HG03095 (cell line): ENCODE data around the gene UNCX.
"Not testable (repeated sequence)": the region's sequence is repeated elsewhere in the genome, so short reads cannot be mapped to it uniquely, and the experiment has no call there.

ENCODE experiments used
- ATAC-seq: cut with Tn5 transposase; IDR thresholded peaks from one replicate; pipeline ENCODE4 v1.9.1; 2021; ENCODE audit warnings: moderate library complexity; ENCODE audit not compliant: unreplicated experiment

The UNCX gene

DNA sequence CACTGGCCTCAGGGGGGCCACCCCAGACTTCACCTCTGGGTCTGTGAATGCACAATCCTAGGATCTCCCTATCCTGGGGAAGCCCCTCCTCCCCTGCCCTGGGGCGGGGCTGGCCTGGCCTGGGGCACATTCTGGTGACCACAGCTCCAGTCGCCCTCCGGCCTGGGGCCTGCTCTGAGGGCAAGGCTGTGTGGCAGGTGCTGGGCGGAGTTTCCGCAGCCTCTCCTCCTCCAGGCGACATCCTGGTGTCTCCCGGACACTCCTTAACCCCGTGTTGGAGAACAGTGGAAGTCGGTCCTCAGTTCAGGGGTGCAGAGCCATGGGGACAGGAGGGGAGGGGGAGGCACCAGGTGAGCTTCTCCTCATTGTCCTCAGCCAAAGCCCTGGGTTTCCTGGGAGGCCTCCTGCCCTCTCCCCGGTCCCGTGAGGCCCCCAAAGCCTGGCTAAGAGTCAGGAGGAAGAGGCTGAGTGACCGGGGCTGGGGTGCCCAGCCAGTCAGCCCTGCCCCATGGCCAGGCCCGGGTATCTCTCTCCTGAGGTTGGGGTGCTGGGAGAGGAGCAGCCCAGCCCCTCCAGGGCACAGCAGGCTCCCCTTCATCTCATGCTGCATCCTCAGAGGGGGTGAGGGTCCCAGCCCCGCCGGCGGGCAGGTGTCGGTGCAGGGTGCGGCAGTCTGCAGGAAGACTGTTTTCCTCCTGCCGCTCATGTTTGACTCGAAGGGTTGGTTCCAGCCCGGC lies 22.6 kb downstream of the UNCX start:
- ATAC-seq: no peak

- ATAC-seq: no peak
Observed at GRCh38 chr7:1255817-1256340, 23.2 kb downstream of the UNCX start.

DNA sequence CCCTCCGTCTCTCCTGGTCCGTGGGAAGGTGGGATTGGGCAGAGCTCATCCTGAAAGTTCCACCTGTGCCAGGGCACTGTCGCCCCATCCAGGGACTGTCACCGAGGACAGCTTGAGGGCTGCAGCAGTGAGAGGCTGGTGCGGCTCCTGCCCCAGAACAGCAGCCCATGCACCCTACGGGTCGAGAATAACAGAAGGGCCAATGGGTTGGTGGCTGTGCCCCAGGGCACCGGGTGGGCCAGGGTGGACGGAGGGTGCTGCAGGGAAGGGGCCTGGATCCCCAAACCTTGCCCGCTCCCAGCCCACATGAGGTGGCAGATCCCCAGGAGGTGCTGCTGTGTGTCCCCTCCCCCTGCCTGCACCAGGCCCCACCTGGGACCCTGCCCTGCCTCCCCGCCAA lies 23.9 kb downstream of the UNCX start:
- no peak for ATAC-seq

GRCh38 chr7:1257221-1257620 lies 24.5 kb downstream of the UNCX start:
- no peak for ATAC-seq

DNA sequence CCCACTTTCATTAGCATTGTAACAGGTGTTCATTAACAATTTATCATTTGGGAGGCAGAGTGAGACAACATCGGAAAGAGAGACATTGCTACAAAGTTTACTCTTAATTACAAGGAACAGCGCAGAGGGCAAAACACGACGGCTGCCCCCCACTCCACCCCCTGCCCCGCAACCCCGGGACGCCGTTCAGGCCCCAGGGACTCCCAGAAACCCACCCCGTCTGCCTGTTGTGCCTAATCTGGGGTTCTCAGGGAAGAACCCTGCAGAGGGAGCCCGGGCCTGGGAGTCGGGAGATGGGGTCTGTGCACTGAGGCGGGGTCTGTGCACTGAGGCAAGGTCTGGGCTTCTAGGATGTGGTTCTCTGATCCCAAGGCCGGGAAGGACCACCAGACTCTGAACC lies 25.2 kb downstream of the UNCX start:
- no peak for ATAC-seq

DNA sequence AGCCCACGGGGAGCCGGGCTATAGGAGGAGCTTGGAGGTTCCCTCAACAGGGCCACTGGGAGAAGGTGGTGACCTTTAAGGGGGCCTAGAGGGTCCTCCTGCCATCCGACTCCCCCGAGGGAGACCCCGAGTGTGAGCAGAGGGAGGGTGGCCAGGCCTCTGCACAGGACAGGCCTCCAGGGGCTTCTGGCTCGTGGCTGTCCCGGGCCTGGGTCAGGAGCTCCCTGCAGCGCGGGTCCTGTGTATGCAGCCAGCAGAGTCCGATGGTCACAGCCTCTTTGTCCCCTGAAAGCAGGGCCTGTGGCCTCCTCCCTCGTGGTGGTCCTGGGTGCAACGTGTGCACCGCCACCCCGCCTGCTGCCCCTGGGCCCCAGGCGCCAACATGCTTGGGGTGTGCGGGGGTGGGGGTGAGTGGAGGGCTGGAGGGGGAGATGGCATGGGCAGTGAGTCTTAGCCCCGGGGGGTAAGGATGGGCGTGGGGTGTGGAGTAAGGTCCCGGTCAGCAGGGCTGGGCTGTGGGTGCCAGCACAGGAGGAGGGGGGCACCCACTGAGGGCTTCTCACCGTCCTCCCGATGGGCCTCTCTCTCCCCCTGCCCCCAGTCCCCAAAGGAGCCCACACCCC lies 27.1 kb downstream of the UNCX start:
- ATAC-seq: no peak

DNA sequence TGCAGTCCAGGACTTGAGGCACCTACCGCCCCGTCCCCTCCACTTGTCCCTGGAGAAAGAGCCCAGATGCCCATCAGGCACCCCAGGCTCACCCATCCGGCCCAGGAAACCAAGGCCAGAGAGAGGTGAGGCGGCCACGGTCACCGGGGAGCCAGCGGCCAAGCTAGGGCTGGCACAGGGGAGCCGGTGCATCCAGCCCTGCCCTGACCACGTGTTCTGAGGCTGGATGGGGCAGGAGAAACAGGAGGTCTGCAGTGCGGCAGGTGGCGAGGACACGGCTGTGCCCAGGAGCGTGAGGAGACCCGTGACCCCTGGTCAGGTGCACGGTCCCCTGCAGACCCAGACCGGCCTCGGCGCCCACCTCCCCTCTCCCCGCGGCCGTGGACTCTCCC lies 27.6 kb downstream of the UNCX start:
- no peak for ATAC-seq

- not testable (repeated sequence) for ATAC-seq
Observed at GRCh38 chr7:1261036-1261435, 28.4 kb downstream of the UNCX start.

DNA sequence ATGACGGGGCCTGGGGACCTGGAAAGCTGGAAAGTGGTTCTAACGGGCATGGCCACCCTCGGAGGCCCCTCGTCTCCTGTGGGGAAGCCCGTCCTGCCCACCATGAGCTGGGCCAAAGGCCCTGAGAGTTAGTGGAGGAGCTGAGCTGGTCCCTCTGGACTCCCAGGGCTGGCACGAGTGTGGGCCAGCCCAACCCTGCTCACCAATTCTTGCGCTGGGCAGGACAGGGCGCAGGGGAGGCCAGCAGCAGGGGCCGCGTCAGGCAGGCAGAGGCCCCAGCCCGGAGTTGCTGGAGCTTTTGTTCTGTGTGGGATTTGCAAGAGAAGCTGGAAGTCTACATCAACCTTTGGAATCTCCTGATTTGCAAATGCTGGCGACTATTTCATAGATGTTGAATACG lies 29.8 kb downstream of the UNCX start:
- ATAC-seq: no peak

GRCh38 chr7:1263391-1263951 lies 30.8 kb downstream of the UNCX start:
- ATAC-seq: no peak

DNA sequence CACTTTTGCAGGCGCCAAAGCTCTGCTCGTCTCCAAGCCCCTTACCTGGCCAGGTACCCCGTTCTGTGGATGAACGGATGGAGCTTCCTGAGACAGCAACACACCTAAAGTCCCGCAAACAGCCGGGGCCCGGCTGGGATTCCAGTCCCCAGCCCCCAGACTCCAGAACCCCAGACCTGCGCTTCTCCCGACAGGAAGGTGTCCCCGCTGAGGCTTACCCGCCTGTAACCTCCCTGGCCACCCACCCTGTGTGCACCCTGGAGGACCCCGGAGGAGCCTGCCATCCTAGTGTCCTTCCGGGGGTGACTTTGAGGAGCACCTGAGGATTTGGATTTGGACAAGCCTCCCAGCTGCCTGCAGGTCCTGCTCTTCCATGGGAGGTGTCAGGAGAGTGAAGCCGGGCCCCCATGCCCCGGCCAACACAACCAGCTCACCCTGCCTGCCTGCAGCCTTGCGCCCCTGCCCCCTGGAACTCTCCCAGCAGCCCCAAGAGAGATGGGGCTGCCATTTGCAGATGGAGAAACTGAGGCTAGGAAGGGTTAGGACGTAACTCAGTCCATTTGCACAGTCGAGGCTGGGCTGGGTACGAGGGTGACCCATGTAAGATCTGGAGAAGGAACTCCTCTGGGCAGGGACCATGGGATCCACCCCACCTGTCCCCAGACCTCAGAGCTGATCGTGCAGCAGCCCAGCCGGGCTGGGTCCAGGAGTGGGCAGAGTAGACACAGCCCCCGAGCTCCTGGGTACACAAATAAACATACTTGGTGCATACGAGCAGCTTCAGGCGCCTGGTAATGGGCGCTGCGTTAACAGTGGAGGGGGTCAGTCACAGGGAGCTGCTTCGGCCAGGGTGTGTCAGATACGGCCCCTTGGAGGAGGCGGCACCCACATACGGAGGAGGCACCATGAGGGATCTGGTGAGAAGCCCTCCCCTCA lies 31.9 kb downstream of the UNCX start:
- ATAC-seq: no peak

DNA sequence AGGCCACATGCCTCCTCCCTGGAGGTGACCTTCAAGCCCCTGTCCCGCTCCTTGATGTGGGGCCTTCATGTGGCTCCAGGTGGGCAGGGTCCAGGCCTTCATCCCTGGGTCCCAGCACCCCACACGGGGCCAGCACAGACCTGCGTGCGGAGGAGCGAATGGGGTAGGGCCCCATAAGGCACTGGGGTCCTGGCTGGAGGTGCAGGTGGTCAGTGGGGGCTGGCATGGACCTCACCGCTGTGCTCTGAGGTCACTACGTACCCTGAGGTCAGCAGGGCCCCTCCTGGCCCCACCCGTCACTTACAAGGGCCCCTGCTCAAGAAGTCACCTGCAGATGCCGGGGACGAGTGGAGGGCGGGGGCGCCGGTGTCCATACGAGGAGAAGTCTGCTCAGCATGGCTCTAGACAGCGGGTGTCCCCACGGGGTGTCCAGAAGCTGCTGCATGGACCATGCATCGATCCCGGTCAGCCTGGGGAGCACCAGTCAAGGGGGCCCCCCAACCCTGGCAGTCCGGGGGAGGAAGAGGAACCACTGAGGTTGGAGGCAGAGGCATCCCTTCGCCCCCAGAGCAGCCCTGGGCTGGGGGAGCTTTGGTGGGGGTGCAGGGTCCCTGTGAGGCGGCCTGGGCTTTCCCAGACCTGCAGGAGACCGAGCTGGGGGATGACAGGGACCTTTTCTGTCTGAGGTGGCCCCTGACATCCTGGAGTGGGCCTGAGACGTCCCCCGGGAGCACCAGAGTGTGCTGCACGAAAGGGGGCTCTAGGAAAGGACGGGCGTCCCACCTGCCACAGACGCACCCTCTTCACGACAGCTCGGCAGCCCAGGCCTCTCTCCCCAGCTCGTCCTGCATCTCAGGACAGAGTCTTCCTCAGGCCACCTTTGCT lies 34.6 kb downstream of the UNCX start:
- no peak for ATAC-seq

DNA sequence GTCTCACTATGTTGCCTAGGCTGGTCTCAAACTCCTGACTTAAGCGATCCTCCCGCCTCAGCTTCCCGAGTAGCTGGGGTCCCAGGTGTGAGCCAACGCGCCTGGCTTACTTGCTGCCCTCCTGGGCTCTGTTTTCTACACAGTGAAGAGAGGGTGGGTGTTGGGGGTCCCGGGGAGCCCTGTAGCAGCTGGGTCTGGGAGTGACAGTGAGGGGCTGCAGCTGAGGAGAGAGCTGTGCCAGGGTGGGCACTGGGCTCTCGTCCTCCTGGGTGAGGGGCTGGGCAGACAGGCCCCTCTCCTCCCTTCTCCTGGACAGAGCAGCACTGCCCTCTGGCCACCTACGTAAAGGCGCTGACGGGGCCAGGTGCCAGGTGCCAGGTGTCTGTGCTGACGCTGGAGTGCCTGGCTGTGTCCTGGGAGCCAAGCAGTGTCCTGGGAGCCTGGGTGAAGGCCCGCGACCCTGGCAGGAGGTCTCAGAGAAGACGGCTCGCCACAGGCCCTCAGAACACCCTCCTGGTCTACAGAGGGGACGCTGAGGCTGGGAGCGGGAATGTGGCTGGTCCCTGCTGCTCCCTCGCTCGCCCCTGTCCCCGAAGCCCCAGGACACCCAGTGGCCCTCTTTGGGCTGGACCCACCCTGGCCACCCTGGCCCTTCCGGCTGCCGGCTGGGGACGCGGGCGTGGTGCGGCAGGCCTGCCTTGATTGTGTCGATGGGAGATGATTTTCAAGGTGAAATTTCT lies 35.6 kb downstream of the UNCX start:
- no peak for ATAC-seq

GRCh38 chr7:1268866-1269265 lies 36.2 kb downstream of the UNCX start:
- no peak for ATAC-seq

- no peak for ATAC-seq
Observed at GRCh38 chr7:1269336-1269890, 36.7 kb downstream of the UNCX start.

DNA sequence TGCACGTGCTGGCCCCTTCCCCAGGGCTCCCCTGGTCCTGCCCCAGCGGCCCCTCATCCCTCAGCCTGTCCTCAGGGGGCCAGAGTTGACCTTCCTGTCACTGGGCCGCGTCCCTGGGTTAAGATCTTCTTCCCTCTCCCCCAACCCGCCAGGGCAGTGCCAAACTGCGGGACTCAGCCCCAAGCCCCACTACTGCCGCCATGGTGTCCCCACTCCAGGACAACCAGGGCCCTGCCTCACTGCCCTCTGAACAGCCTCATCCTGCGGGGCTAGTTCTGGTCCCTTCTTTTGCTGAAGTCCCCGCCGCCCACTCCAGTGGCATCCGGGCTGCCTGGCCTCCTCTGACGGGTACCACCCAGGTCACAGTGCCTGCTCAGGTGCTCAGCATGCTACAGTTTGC lies 37.5 kb downstream of the UNCX start:
- no peak for ATAC-seq

DNA sequence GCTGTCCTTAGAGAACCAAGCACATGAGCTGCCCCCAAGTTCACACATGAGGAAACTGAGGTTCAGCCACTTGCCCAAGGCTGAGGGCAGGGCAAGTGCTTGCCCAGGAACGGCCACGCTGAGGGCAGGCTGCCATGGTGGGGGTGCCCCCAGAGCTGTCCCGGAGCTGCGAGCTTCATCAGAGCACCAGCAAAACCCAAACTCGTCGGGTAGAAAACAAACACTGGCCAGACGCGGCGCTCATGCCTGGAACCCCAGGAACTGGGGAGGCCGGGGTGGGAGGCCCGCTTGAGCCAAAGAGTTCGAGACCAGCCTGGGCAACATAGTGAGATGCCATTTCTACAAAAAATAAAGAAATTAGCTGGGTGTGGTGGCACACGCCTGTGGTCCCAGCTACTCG lies 38.4 kb downstream of the UNCX start:
- ATAC-seq: no peak

DNA sequence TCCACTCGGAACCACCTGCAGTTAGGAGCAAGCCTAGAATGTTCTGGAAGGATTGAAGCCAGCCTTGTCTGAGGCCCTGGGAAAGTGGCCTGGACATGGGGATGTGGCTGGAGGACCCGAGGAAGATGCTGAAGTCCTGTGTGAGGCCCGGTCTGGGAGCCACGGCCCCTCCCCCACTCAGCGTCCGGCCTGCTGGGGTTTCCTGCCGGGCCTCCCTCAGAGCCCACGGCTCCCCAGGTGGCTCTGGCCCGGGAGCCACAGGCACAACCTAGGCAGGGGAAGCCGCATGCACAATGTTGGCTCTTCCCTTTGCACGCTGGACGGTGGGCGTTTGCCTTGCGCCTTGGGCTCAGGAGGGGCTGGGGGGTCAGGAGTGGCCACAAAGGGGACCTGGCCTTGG lies 39.0 kb downstream of the UNCX start:
- ATAC-seq: no peak

GRCh38 chr7:1272136-1272535 lies 39.5 kb downstream of the UNCX start:
- not testable (repeated sequence) for ATAC-seq
